GM12878 (cell line): Measurements from ENCODE around the gene CXADR. TPM values are rescaled to one million over a fixed set of nuclear protein-coding genes. Genes with fewer than 3 reads are reported as not detected.

Experiments used
- ATAC-seq: fragments of 200-7000 bp; cut with Tn5 transposase; 3 replicates; pipeline ENCODE4 v1.9.1; 2020; ENCODE audit warnings: mild to moderate bottlenecking, moderate library complexity
- BruUV-seq: library from RNA; stranded (reverse); fragments of 400-500 nt; replicated peaks from 2 replicates; lab custom pipeline; 2021; lab: Mats Ljungman, UMichigan
- CTCF ChIA-PET: fragments of 300-600 bp; sonication (Branson Sonifier 250); formaldehyde crosslinking; extraction: SDS; loops from one replicate; lab custom pipeline; 2021; ENCODE audit warnings: inconsistent platforms; lab: Yijun Ruan, JAX
- POLR2A ChIA-PET: fragments of 350-600 bp; formaldehyde crosslinking; extraction: SDS; loops from one replicate; lab custom pipeline; 2021; ENCODE audit warnings: inconsistent platforms; lab: Charles Lee
- RAD21 ChIA-PET: fragments of 300-600 bp; sonication (Branson Sonifier 250); formaldehyde crosslinking; loops from one replicate; lab custom pipeline; 2023; ENCODE audit warnings: antibody characterized with exemption; ENCODE audit not compliant: unreplicated experiment; lab: Charles Lee
- SMC1A ChIA-PET: fragments of 300-600 bp; sonication (Branson Sonifier 250); formaldehyde crosslinking; loops from one replicate; lab custom pipeline; 2023; ENCODE audit not compliant: unreplicated experiment, uncharacterized antibody; lab: Charles Lee
- DNase-seq: peaks from one replicate; pipeline ENCODE4 v3.0.0-alpha.2; 2011; ENCODE audit warnings: low read depth, low spot score
- FAIRE-seq: peaks from 3 replicates; lab custom pipeline; 2011; peaks lifted over from hg19 to GRCh38; lab: Jason Lieb, UNC
- H2AFZ ChIP-seq: 2 replicates; pipeline ENCODE4 v1.6.0; 2011; ENCODE audit warnings: low read depth, low read length, control low read depth; ENCODE audit not compliant: control insufficient read depth
- H3K27ac ChIP-seq: 2 replicates; pipeline ENCODE4 v1.5.1; 2011; ENCODE audit warnings: control low read depth; ENCODE audit not compliant: control insufficient read depth, insufficient read depth
- H3K27me3 ChIP-seq, 2 experiments: replicated peaks in 1 of 2; 2 replicates each; pipeline versions ENCODE4 v1.6.0 to v1.6.1; 2011; ENCODE audit warnings: low read length in 1 of 2; ENCODE audit not compliant: control insufficient read depth in 2 of 2, insufficient read depth in 2 of 2
- H3K36me3 ChIP-seq, 2 experiments: 2 replicates each; pipeline ENCODE4 v1.5.1; 2011; ENCODE audit warnings: low read length in 1 of 2; ENCODE audit not compliant: control insufficient read depth in 2 of 2, insufficient read depth in 2 of 2
- H3K4me1 ChIP-seq: 2 replicates; pipeline ENCODE4 v1.6.1; 2011; ENCODE audit warnings: mild to moderate bottlenecking, low read length, moderate library complexity, mixed read lengths; ENCODE audit not compliant: control insufficient read depth, insufficient read depth
- H3K4me2 ChIP-seq: 2 replicates; pipeline ENCODE4 v1.6.0; 2011; ENCODE audit warnings: control low read depth; ENCODE audit not compliant: control insufficient read depth, insufficient read depth
- H3K4me3 ChIP-seq: fragments of 200-600 bp; sonication (generic); 2 replicates; pipeline ENCODE4 v1.5.1; 2016
- H3K79me2 ChIP-seq: 2 replicates; pipeline ENCODE4 v1.6.0; 2011; ENCODE audit warnings: low read length; ENCODE audit not compliant: control insufficient read depth, insufficient read depth
- H3K9ac ChIP-seq: 2 replicates; pipeline ENCODE4 v1.8.0; 2011; ENCODE audit warnings: low read length, control low read depth, mixed read lengths; ENCODE audit not compliant: control insufficient read depth, insufficient read depth
- H3K9me3 ChIP-seq: replicated peaks from 3 replicates; pipeline ENCODE4 v1.5.1; 2011; ENCODE audit warnings: mild to moderate bottlenecking, low read length; ENCODE audit not compliant: control insufficient read depth, insufficient read depth
- H4K20me1 ChIP-seq: 2 replicates; pipeline ENCODE4 v1.6.0; 2011; ENCODE audit not compliant: control insufficient read depth, insufficient read depth
- CBX5 ChIP-seq: sonication (generic); IDR thresholded peaks from 2 replicates; pipeline ENCODE4 v1.6.1; 2016; ENCODE audit warnings: low read depth, moderate library complexity, mild to moderate bottlenecking, inconsistent platforms
- CREM ChIP-seq: IDR thresholded peaks from 2 replicates; pipeline ENCODE4 v1.6.1; 2014; ENCODE audit warnings: antibody characterized with exemption, low read depth
- EGR1 ChIP-seq, 2 experiments: IDR thresholded peaks; 1 replicate in 1 of 2; 2 replicates in 1 of 2; pipeline ENCODE4 v1.6.1; 2011 to 2012; ENCODE audit warnings: low read depth in 2 of 2, low read length in 2 of 2, borderline replicate concordance in 1 of 2, mild to moderate bottlenecking in 1 of 2, moderate library complexity in 1 of 2
- GATAD2B ChIP-seq: fragments of 450-650 bp; conservative IDR thresholded peaks from 2 replicates; pipeline ENCODE4 v1.6.1; 2017; ENCODE audit warnings: low read depth, mild to moderate bottlenecking, moderate library complexity
- HDAC2 ChIP-seq: fragments of 200-600 bp; sonication (generic); IDR thresholded peaks from 2 replicates; pipeline ENCODE4 v1.6.1; 2017
- IKZF2 ChIP-seq, 2 experiments: fragments of 450-650 bp; IDR thresholded peaks; 2 replicates each; pipeline ENCODE4 v1.6.1; 2017; ENCODE audit warnings: mild to moderate bottlenecking in 2 of 2, moderate library complexity in 2 of 2
- KAT2A ChIP-seq: conservative IDR thresholded peaks from 2 replicates; pipeline ENCODE4 v1.6.1; 2011; ENCODE audit warnings: low read depth, low read length; ENCODE audit not compliant: control insufficient read depth
- MEF2A ChIP-seq: IDR thresholded peaks from 2 replicates; pipeline ENCODE4 v1.6.1; 2011; ENCODE audit warnings: low read depth, mild to moderate bottlenecking, low read length, moderate library complexity; ENCODE audit not compliant: insufficient read depth
- MEF2B ChIP-seq: fragments of 450-650 bp; IDR thresholded peaks from 2 replicates; pipeline ENCODE4 v1.6.1; 2018; ENCODE audit warnings: mild to moderate bottlenecking, moderate library complexity; ENCODE audit not compliant: partially characterized antibody, poor library complexity, severe bottlenecking
- NR2C1 ChIP-seq: fragments of 450-650 bp; IDR thresholded peaks from 2 replicates; pipeline ENCODE4 v1.6.1; 2017; ENCODE audit warnings: antibody characterized with exemption, mild to moderate bottlenecking, moderate library complexity
- NR2F1 ChIP-seq: fragments of 450-650 bp; conservative IDR thresholded peaks from 2 replicates; pipeline ENCODE4 v1.6.1; 2017; ENCODE audit warnings: mild to moderate bottlenecking
- RCOR1 ChIP-seq: conservative IDR thresholded peaks from 2 replicates; pipeline ENCODE4 v1.6.1; 2012; ENCODE audit warnings: low read depth, low read length, improper control_type of control experiment
- SMAD5 ChIP-seq: IDR thresholded peaks from 2 replicates; pipeline ENCODE4 v1.6.1; 2016; ENCODE audit warnings: antibody characterized with exemption, low read depth
- TARDBP ChIP-seq: IDR thresholded peaks from 2 replicates; pipeline ENCODE4 v1.6.1; 2016; ENCODE audit warnings: borderline replicate concordance
- WRNIP1 ChIP-seq: IDR thresholded peaks from 2 replicates; pipeline ENCODE4 v1.6.1; 2011; ENCODE audit warnings: low read depth, low read length, improper control_type of control experiment, borderline replicate concordance
- ZSCAN29 ChIP-seq: fragments of 450-650 bp; IDR thresholded peaks from 2 replicates; pipeline ENCODE4 v1.6.1; 2017; ENCODE audit warnings: mild to moderate bottlenecking, moderate library complexity
- WGBS: methylation state at CpG from one replicate; pipeline ENCODE4 v1.1.6; 2016; ENCODE audit warnings: low lambda C conversion rate; ENCODE audit not compliant: insufficient replicate concordance, insufficient coverage; ENCODE audit errors: missing lambda C conversion rate; 5-methylcytosine and 5-hydroxymethylcytosine counted together
- in situ Hi-C: fragments of 300-500 bp; cut with MboI; formaldehyde crosslinking; loops from 9 replicates; pipeline ENCODE4 v1.14.3; 2018; ENCODE audit warnings: mixed read lengths
- intact Hi-C: fragments of 100-400 bp; cut with micrococcal nuclease; formaldehyde crosslinking; loops from one replicate; pipeline ENCODE4 v1.14.2; 2022; ENCODE audit not compliant: unreplicated experiment
- polyA plus RNA-seq, 11 experiments: library from polyadenylated mRNA; depleted of rRNA in 4 of 11; unstranded in 6 of 11; stranded (reverse) in 5 of 11; fragments of >200 nt; fragmentation: Nextera tagmentation in 4 of 11; fragmentation: Illumina TruSeq in 1 of 11; extraction: Ambion mirVana in 4 of 11; extraction: Trizol in 1 of 11; gene quantifications; 1 replicate in 1 of 11; 2 replicates in 10 of 11; pipeline versions ENCODE4 v1.2.1 to v1.2.3, GENCODE V29; 2011 to 2016; ENCODE audit warnings: inconsistent platforms in 2 of 11, missing spikeins in 2 of 11, low read depth in 1 of 11
- total RNA-seq, 4 experiments: library from RNA; depleted of rRNA in 3 of 4; stranded (reverse); fragments of >200 nt in 3 of 4; fragmentation: Illumina TruSeq in 1 of 4; extraction: Trizol in 1 of 4; gene quantifications; 2 replicates each; pipeline versions ENCODE4 v1.2.1 to v1.2.3, GENCODE V29; 2013 to 2021
- TF ChIP-seq, protein P1 (sequence below): IDR thresholded peaks from 2 replicates; pipeline ENCODE4 v1.6.1; 2011; ENCODE audit warnings: borderline replicate concordance, low read depth, mild to moderate bottlenecking, moderate library complexity, low read length; ENCODE audit not compliant: insufficient read depth, poor library complexity, severe bottlenecking

CXADR gene
- total and polyA plus RNA-seq, 10 of the 15 experiments (the other 5 are each of a cell fraction or from before 2014, with no cell fraction given): 0.01 to 0.64 (median 0.13) TPM

DNA sequence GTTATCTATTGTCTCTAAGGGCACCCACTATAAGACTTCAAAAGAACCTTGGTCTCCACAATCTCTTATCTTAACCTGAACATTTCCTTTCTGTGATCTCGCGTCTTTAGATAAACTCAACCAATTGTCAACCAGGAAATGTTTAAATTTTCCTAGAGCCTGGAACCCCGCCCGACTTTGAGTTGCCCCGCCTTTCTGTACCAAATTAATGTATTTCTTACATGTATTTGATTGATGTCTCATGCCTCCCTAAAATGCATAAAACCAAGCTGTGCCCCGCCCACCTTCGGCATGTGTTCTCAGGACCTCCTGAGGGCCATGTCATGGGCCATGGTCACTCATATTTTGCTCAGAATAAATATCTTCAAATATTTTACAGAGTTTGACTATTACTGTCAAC, 5.9 kb upstream of the CXADR start:
- BruUV-seq: no TSS peak
- no peaks in the 10 kb centered on the region; the same call in 1 of the 2 replicates for H4K20me1 ChIP-seq
- 63% methylated on average over 7 of the region's 7 CpGs for WGBS
- RAD21 ChIA-PET: no interaction called here
- H3K27ac ChIP-seq: no peak overlapping the region
- POLR2A ChIA-PET: no interaction called here
- no peak for ATAC-seq
- in situ Hi-C loops (no loop called here), intact Hi-C loops (no loop called here)
- H3K4me2 ChIP-seq: no peak overlapping the region
- H3K4me1 ChIP-seq: no peaks in the 10 kb centered on the region
- DNase-seq: no peak
- H2AFZ ChIP-seq: no peak overlapping the region
- H3K27me3 ChIP-seq: no peaks in the 10 kb centered on the region
- H3K9me3 ChIP-seq: no peaks in the 10 kb centered on the region; the same call in 2 of the 3 replicates
- TF ChIP-seq, protein P1, sequence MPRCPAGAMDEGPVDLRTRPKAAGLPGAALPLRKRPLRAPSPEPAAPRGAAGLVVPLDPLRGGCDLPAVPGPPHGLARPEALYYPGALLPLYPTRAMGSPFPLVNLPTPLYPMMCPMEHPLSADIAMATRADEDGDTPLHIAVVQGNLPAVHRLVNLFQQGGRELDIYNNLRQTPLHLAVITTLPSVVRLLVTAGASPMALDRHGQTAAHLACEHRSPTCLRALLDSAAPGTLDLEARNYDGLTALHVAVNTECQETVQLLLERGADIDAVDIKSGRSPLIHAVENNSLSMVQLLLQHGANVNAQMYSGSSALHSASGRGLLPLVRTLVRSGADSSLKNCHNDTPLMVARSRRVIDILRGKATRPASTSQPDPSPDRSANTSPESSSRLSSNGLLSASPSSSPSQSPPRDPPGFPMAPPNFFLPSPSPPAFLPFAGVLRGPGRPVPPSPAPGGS: no peak
- TF ChIP-seq TARDBP: no peak
- TF ChIP-seq RCOR1: no peak
- no peak for TF ChIP-seq NR2F1
- no peak for TF ChIP-seq GATAD2B
- TF ChIP-seq ZSCAN29: no peak
- TF ChIP-seq MEF2A: no peak
- TF ChIP-seq IKZF2 (IDR thresholded peaks at IDR 0.05): no peak
- TF ChIP-seq EGR1 (IDR thresholded peaks at IDR 0.05; ENCODE audit: borderline replicate concordance in 1 of 2, low read depth in 2 of 2, low read length in 2 of 2): no peak
- TF ChIP-seq HDAC2: no peak
- TF ChIP-seq SMAD5: no peak
- no peak for TF ChIP-seq WRNIP1
- TF ChIP-seq NR2C1: no peak
- TF ChIP-seq CBX5: no peak
- no peak for TF ChIP-seq MEF2B
- no peak for TF ChIP-seq KAT2A
- no peak for TF ChIP-seq CREM
- SMC1A ChIA-PET: no interaction called here
- no peaks in the 10 kb centered on the region for H3K79me2 ChIP-seq
- no peak for FAIRE-seq
- no peaks in the 10 kb centered on the region for H3K36me3 ChIP-seq
- CTCF ChIA-PET: no interaction called here
- no peak overlapping the region for H3K9ac ChIP-seq
- no peak overlapping the region for H3K4me3 ChIP-seq
